Loucy (cell line): ENCODE data around the gene OSBPL2.

Source experiments
- CTCF ChIP-seq: fragments of 200-600 bp; sonication (generic); conservative IDR thresholded peaks from 2 replicates; pipeline ENCODE4 v1.5.1; 2014; ENCODE audit warnings: mild to moderate bottlenecking, antibody characterized with exemption, low read length
- EZH2phosphoT487 ChIP-seq: fragments of 200-600 bp; IDR thresholded peaks from 2 replicates; pipeline ENCODE4 v1.6.1; 2018; ENCODE audit warnings: antibody characterized with exemption, mild to moderate bottlenecking, moderate library complexity, borderline replicate concordance

- TF ChIP-seq CTCF (no peak), EZH2phosphoT487 (no peak)
These were observed 14.1 kb downstream of the OSBPL2 start for GRCh38 chr20:62252342-62252966.
